GM21723 (cell line): ENCODE data around the gene WFDC5.

ENCODE experiments used
- ATAC-seq: cut with Tn5 transposase; IDR thresholded peaks from one replicate; pipeline ENCODE4 v1.9.1; 2021; ENCODE audit warnings: mild to moderate bottlenecking, moderate library complexity; ENCODE audit not compliant: unreplicated experiment

WFDC5 gene

GRCh38 chr20:45115829-45116228, 855 bp upstream of the WFDC5 start:
- ATAC-seq: no peak

DNA sequence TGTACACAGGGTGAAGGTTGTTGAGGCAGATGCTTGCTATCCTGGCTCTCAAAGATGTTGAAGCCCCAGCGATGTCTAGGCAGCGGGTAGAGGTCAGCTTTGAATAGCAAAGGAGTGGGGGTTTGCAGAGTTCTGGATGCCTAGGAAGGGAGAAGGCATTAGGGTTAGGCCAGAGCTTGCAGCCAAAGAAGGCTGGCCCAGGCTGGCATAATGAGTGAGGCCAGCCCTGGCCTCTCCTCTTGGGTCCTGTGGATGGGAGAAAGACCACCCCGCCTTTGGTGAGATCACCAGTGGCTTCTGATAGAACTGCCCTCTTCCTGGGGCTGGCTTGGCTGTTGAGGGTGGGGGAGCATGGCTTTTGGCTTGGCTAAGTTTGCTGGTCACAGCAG, 406 bp upstream of the WFDC5 start:
- ATAC-seq: no peak

DNA sequence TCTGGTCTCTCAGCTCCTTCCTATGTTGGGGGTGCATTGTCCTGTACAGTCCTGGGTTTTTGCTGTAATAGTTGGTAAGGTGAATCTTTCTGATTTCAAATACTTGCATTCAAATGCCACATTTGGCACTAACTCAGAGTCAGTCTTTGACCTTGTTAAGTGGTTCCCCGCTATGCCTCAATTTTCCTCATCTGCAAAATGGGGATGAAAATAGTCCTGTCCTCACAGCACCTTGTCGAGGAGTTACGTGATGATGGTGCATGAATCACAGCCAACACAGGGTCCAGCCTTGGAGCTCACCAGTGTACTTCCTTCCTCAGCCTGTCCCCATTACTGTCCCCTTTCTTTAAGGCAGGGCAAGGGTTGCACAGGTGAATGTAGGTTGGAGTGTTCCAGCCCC, 1.1 kb downstream of the WFDC5 start:
- ATAC-seq: no peak

DNA sequence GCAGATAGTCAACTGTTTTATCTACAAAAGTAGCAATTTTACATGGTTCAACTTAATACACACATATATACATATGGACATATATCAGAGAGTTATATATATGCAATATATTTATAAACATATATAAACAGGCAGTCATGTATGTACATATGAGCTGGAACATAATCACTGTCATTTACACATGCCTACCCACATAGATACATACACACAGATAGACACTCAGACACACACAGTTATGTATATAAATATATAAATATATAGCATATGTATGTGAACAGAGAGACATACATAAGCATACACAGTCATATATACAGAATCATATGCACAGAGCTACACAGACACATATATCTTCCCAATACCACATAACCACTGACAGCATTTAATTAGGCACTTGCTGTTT, 2.2 kb downstream of the WFDC5 start:
- ATAC-seq: no peak

- ATAC-seq: no peak
Measured at GRCh38 chr20:45111799-45112471, 3.0 kb downstream of the WFDC5 start.

GRCh38 chr20:45111285-45111684, 3.7 kb downstream of the WFDC5 start:
- no peak for ATAC-seq

DNA sequence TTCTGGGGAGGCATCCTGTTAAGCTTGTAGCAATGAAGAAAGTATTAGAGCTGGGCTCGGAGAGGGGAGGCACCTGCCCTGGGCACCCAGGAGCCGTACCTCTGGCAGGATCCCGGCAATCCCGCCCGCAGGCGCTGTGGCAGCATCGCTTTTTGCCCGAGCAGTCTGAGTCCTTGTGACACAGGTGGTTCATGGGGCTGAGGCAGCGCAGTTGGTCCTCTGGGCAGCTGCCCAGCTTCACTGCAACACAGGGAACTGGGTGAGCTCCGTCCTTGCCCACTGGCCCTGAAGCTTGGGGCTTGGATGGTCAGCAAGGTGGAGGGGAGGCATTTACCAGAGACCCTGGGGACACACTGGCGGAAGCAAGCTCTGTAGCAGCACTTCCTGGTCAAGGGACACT, 4.7 kb downstream of the WFDC5 start:
- ATAC-seq: no peak

DNA sequence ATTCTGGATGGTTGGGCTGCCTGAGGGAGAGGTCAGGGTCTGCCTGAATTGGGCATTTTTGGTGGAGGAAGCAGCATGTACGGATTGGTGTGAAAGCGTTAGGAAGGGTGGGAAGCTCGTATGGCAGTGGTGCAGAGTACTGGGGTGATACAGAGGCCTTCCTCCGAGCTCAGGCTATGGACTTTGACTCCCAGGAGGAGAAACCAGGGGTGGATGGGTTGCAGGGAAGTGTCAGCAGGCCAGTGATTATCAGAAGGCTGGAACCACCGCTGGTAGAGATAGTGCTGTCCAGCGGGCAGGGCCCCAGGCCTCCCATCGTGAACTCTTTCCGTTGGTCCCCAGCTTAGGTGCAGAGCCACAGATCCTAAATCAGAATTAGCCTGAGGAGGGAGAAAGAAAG, 5.3 kb downstream of the WFDC5 start:
- ATAC-seq: no peak

- no peak for ATAC-seq
Measured at GRCh38 chr20:45105317-45105716, 9.7 kb downstream of the WFDC5 start.

- no peak for ATAC-seq
Measured at GRCh38 chr20:45104786-45105185, 10.2 kb downstream of the WFDC5 start.

DNA sequence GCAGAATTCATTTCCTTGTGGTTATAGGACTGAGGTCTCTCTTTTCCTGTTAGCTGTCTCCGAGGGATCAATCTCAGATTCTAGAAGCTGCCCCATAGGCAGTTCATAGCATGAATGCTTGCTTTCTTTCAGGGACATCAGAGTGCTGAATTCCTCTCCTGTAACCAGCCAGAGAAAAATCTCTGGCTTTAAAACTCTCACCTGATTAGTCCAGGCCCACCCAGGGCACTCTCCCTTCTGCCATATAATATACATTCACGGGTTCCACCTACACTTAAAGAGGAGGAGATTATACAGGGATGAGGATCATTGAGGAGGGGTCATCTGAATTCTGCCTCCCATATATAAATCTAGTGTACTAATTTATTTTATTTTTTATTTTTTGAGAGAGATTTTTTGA, 11.9 kb downstream of the WFDC5 start:
- no peak for ATAC-seq

- no peak for ATAC-seq
Measured at GRCh38 chr20:45101333-45101850, 13.6 kb downstream of the WFDC5 start.

DNA sequence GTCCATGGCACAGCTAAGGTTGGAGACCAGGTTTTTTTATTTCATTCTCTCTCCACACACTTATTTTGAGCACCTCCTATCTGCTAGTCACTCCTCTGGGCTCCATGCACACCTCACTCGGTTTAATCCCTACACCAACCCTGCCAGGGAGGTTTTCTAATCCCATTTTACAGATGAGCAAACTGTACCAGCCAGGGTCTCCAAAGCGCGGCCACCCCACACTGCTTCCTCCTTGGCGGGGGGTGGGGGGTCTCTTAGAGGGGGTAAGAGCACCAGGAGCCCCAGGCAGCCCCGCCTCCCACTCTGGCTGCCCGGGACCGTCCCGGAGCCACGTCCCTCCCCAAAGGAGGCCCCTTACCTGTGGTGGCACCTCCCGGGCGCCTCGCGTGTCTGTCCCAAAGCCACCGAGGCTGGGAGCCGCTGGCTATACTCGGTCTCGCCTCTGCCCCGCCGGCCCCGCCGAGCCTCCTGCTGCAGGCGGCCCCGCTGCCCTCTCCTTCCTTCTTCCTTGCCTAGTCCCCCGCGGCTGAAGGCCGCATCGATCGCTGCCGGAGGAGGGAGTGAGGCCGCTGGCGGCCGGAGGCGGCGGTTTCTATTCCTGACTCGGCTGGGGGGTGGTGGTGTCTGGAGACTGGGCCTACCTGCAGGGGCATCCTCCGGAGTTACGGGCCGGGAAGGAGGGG, 14.3 kb downstream of the WFDC5 start, which contains the start of gene KCNS1:
Gene KCNS1 (minus strand): TSS at position 565 of the 683 bp plus-strand sequence. CDS start 1,891 bp downstream, outside the sequence.
- ATAC-seq: no peak

DNA sequence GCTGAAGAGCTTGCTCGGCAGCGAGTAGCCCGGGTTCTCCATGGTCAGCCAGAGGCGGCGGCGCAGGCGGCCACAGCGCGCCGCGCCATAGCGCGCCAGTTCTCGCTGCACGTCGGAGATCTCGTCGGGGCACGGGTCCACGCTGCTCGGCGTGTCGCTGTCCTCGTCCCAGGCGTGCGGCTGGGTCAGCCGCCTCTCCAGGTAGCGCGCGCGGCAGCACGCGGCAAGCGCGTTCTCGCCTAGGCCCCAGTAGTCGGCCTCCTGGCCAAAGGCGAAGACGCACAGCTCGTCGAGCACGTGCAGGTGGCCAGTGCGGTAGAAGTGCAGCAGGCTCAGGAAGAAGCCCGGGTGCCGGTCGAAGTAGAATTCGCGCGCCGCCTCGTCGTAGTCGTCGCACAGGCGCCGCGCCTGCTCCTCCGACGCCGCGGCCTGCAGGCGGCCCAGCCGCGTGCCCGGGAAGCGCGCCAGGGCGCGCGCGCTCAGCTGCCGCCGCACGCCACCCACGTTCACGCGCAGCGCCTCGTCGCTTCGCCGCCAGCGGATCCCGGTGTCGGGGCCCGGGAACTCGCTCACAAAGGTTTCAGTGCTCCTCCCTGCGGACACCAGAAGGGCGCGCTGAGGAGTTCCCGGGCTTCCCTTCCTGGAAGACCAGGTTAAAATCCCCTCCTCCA, 16.7 kb downstream of the WFDC5 start:
- no peak for ATAC-seq

- no peak for ATAC-seq
Measured at GRCh38 chr20:45097485-45098102, 17.4 kb downstream of the WFDC5 start.

GRCh38 chr20:45096781-45097180, 18.2 kb downstream of the WFDC5 start:
- ATAC-seq: no peak

DNA sequence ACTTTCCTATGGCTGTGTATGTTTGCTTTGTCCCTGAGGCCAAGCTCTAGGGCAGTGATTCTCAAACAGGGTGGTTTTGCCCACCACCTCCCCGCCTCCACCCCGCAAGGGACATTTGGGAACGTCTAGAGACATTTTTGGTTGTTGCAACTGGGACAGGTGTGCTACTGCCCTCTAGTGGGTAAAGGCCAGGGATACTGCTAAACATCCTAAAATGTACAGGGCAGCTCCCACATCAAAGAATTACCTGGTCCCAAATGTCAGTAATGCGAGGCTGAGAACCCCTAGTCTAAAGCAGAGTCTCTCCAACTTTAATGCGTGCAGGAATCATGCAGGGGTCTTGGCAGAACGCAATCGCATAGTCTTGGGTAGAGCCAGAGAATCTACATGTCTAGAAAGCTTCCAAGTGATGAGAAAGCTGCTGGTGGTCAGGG, 19.2 kb downstream of the WFDC5 start:
- no peak for ATAC-seq

DNA sequence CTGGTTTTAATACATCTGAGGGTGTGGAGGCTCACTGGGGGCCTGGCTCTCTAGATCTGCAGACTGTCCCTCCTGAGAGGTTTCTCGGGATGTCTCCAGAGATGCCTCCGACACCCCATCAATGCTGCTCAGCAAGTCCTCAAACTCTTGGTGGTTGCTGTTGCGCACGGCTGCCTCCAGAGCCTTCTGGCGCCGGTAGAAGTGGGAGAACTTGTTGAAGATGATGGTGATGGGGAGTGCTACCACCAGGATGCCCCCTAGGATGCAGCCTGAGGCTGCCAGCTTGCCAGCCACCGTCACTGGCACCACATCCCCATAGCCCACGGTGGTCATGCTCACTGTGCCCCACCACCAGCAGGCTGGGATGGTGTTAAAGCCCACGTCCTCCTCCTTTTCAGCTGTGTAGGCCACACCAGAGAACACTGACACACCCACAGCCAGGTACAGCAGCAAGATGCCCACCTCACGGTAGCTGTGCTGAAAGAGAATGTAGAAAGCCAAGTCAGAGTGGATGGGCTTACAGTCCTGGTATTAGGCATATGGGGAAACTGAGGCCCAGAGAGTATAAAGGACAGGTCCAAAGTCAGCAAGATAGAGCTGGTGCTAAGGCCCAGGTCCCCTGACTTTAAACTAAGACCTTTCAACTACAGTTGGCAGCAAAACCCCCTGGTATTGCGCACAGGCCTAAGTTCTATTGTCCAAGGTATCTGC, 20.0 kb downstream of the WFDC5 start:
- ATAC-seq: no peak

- ATAC-seq: no peak
Measured at GRCh38 chr20:45094201-45094600, 20.8 kb downstream of the WFDC5 start.

GRCh38 chr20:45092898-45093297, 22.1 kb downstream of the WFDC5 start:
- ATAC-seq: no peak

GRCh38 chr20:45091366-45091765, 23.6 kb downstream of the WFDC5 start:
- ATAC-seq: no peak
